ES-I3 (cell line): Measurements from ENCODE around the gene C20orf96.
"Not testable (repeated sequence)": the region's sequence is repeated elsewhere in the genome, so short reads cannot be mapped to it uniquely, and the experiment has no call there.

ENCODE experiments used
- H3K36me3 ChIP-seq: 2 replicates; pipeline ENCODE4 v1.6.1; 2013; ENCODE audit warnings: mild to moderate bottlenecking, low read length, control low read depth, moderate library complexity; ENCODE audit not compliant: insufficient read depth
- H3K4me1 ChIP-seq: 2 replicates; pipeline ENCODE4 v1.6.1; 2013; ENCODE audit warnings: mild to moderate bottlenecking, control low read depth, low read length; ENCODE audit not compliant: insufficient read depth
- H3K9ac ChIP-seq: 2 replicates; pipeline ENCODE4 v1.6.1; 2013; ENCODE audit warnings: low read depth, mild to moderate bottlenecking, low read length, moderate library complexity
- H3K9me3 ChIP-seq: 2 replicates; pipeline ENCODE4 v1.6.1; 2013; ENCODE audit warnings: mild to moderate bottlenecking, low read length, moderate library complexity; ENCODE audit not compliant: control insufficient read depth, insufficient read depth

C20orf96 gene, protein sequence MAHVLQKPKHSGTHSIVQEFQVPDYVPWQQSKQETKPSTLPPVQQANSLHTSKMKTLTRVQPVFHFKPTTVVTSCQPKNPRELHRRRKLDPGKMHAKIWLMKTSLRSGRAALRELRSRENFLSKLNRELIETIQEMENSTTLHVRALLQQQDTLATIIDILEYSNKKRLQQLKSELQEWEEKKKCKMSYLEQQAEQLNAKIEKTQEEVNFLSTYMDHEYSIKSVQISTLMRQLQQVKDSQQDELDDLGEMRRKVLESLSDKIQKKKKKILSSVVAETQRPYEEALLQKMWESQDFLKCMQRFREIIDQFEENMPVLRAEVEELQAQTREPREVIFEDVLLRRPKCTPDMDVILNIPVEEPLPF

DNA sequence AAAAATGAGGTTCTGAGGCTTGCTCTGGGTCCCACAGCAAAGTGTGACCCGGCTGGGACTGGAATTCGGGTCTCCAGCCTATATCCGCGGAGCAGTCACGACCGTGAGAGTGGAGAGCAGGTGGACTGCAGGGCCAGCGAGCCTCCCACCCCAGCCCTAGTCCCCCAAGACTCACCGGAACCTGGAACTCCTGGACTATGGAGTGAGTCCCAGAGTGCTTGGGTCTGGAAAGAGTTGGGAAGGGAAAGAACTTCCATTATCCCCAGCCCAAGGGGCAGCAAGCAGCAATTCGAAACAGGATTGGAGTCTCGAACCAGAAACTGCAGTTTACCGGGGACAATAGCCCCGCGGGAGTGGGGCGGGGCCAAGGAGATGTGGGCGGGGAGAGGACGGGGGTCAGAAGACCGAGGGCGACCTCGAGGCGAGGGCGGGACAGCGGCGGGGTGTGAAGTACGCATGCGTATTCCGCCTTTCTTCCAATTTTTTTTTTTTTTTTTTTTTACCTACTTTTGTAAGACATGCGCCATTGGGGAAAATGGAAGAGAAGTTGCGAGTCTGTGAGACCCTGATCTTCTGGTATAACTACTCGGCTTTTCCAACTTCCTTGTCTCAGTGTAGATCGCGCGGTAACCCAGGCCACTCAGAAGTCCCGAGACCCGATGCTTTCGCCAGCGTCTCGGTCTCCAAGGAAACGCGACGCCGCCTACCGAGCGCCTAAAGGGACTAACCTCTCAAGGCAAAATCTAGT is at the start of gene C20orf96:
Gene C20orf96 (minus strand): TSS at position 667 of the 748 bp plus-strand sequence. CDS start 140 bp downstream, at position 527.
- Histone ChIP-seq H3K4me1 (peaks cover 9% of the 10 kb centered on the region; the same call in 1 of the 2 replicates), H3K9me3 (no peaks in the 10 kb centered on the region; the same call in 1 of the 2 replicates), H3K9ac (peak within 1 kb of the TSS; percentile 61), H3K36me3 (no peaks in the 10 kb centered on the region)

DNA sequence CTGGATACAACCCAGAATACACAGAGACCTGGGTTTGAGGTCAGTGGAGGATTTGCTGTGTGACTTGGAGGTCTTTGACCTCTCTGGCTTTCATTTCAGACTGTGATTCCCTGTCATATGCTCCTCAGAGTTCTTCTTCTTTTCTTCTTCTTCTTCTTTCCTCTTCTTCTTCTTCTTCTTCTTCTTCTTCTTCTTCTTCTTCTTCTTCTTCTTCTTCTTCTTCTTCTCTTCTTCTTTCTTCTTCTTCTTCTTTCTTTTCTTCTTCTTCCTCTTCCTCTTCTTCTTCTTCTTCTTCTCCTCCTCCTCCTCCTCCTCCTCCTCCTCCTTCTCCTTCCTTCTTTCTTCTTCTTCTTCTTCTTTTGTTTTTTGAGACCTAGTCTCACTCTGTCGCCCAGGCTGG is 45.5 kb upstream of the C20orf96 start:
- not testable (repeated sequence) for H3K9ac ChIP-seq, H3K4me1 ChIP-seq, H3K9me3 ChIP-seq, H3K36me3 ChIP-seq

DNA sequence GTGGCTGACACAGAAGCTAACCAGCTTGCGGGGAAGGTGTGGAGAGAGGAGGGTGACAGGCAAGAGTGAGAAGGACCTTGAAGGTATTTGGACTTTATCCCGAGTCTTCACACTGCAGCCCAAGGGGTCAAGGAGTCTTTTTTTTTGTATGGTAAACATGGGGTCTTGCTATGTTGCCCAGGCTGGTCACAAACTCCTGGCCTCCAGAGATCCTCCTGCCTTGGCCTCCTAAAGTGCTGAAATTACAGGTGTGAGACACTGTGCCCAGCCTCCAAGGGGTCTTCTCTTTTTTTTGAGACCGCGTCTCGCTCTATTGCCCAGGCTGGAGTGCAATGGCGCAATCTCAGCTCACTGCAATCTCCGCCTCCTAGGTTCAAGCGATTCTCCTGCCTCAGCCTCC is 44.0 kb upstream of the C20orf96 start:
- H3K9ac ChIP-seq: no peak overlapping the region
- no peaks in the 10 kb centered on the region for H3K9me3 ChIP-seq
- H3K36me3 ChIP-seq: no peaks in the 10 kb centered on the region
- peaks cover 6% of the 10 kb centered on the region for H3K4me1 ChIP-seq

GRCh38 chr20:330233-331149 is 39.9 kb upstream of the C20orf96 start:
- H3K4me1 ChIP-seq: peaks cover 11% of the 10 kb centered on the region
- no peaks in the 10 kb centered on the region for H3K9me3 ChIP-seq
- no peaks in the 10 kb centered on the region for H3K36me3 ChIP-seq
- no peak overlapping the region for H3K9ac ChIP-seq

GRCh38 chr20:329851-330232 is 39.3 kb upstream of the C20orf96 start:
- Histone ChIP-seq H3K4me1 (peaks cover 11% of the 10 kb centered on the region), H3K36me3 (no peaks in the 10 kb centered on the region), H3K9me3 (no peaks in the 10 kb centered on the region), H3K9ac (no peak overlapping the region)

DNA sequence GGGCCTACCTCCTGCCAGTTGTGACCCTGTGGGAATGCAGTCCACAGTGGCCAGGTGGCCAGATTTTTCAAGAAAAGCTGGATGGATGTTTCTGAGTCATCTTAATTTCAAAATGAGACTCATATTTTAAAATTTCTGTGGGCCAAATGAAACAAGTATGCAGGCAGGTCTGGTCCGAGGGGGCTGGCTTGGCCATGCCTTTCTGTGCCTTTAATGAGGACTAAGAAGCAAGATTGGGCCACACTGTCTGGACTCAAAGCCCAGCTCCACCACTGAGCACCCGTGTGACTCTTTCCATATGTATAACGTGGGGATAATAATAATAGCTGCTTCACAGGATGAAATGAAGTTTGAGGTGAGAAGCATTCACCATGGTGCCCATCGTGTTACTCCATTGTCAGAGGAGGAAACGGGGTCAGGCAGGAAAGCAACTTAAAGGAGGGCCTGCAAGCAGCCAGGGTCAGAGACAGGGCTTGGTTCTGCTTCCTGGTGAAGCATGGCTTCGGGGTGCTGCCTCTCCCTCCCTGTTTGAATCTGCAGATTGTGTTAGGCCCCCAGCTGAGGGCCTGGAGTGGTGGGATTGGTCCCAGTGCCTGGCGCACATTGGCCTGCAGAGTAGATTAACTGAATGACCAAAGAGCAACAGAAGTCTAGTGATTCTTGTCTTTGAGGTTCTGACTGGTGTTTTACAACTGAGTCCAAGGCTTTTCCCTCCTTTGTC is 38.6 kb upstream of the C20orf96 start:
- no peak overlapping the region for H3K9ac ChIP-seq
- no peaks in the 10 kb centered on the region for H3K36me3 ChIP-seq
- H3K9me3 ChIP-seq: no peaks in the 10 kb centered on the region
- peaks cover 11% of the 10 kb centered on the region for H3K4me1 ChIP-seq

- Histone ChIP-seq H3K9me3 (no peaks in the 10 kb centered on the region), H3K36me3 (no peaks in the 10 kb centered on the region), H3K9ac (peak overlapping the region; percentile 76), H3K4me1 (peaks cover 11% of the 10 kb centered on the region)
Observed at GRCh38 chr20:328027-328974, 37.8 kb upstream of the C20orf96 start.

- H3K36me3 ChIP-seq: no peaks in the 10 kb centered on the region
- no peaks in the 10 kb centered on the region for H3K9me3 ChIP-seq
- H3K4me1 ChIP-seq: peaks cover 16% of the 10 kb centered on the region
- peak overlapping the region; percentile 76 for H3K9ac ChIP-seq
Observed at GRCh38 chr20:327186-328026, 36.9 kb upstream of the C20orf96 start.

GRCh38 chr20:326645-327185 is 36.2 kb upstream of the C20orf96 start:
- Histone ChIP-seq H3K4me1 (peaks cover 21% of the 10 kb centered on the region), H3K9ac (peak overlapping the region; percentile 79), H3K36me3 (no peaks in the 10 kb centered on the region), H3K9me3 (no peaks in the 10 kb centered on the region)

DNA sequence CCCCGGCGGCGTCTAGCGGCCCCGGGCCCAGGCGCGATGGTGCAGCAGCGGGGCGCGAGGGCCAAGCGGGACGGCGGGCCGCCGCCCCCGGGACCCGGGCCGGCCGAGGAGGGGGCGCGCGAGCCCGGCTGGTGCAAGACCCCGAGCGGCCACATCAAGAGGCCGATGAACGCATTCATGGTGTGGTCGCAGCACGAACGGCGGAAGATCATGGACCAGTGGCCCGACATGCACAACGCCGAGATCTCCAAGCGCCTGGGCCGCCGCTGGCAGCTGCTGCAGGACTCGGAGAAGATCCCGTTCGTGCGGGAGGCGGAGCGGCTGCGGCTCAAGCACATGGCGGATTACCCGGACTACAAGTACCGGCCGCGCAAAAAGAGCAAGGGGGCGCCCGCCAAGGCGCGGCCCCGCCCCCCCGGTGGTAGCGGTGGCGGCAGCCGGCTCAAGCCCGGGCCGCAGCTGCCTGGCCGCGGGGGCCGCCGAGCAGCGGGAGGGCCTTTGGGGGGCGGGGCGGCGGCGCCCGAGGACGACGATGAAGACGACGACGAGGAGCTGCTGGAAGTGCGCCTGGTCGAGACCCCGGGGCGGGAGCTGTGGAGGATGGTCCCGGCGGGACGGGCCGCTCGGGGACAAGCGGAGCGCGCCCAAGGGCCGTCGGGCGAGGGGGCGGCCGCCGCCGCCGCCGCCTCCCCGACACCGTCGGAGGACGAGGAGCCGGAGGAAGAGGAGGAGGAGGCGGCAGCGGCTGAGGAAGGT is 35.5 kb upstream of the C20orf96 start:
- Histone ChIP-seq H3K9me3 (no peaks in the 10 kb centered on the region), H3K36me3 (no peaks in the 10 kb centered on the region), H3K9ac (peak overlapping the region; percentile 79), H3K4me1 (peaks cover 21% of the 10 kb centered on the region)

DNA sequence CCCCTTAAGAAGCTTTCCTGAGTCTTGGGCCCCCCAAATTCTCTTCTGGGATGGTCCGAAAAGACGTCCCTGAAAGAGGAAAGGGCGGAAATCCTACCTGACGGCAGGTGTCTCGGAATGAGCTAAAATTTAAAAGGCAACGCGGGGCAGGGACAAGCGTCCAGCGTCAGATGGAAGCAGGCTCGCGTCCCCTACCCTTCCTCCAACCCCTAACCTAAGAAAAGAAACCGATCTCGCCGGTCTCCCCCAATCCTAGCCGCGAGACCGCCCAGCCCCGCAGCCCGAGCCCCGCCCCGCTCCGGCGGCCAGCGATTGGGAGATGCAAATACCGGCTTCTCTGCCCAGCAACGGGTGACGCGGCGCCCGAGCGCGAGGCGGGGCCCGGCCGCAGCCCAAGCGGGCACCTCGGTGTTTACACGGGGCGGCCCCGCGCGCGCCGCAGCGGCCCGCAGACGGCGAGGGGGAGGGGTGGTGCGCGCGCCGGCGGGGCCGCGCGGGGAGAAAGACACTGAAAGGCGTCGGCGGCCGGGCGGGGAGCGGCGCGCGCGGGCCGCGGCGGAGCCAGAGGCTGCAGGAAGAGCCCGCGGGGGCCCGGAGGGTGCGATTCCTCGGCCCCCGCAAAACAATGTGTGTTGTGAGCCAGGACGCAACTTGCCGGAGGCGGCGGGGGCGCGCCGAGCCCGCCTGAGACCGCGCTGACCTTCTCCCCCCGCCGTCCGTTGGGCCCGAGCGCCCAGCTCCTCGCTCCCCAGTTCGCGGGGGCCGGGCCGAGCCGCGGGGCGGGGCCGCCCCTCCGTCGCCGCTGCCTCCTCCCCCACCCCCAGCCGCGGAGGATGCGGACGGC is 34.7 kb upstream of the C20orf96 start, which contains the start of gene SOX12:
Gene SOX12 (plus strand): TSS at position 508 of the 844 bp plus-strand sequence. CDS start 373 bp downstream, outside the sequence.
- H3K9ac ChIP-seq: peak within 1 kb of the TSS; percentile 79
- no peaks in the 10 kb centered on the region for H3K9me3 ChIP-seq
- peaks cover 18% of the 10 kb centered on the region for H3K4me1 ChIP-seq
- no peaks in the 10 kb centered on the region for H3K36me3 ChIP-seq
